Measurements from ENCODE around the gene COPE. TPM values are rescaled to one million over a fixed set of nuclear protein-coding genes. Genes with fewer than 3 reads are reported as not detected.

The COPE gene
- total RNA-seq, 1 donor from 2014 or later = 212 TPM

DNA sequence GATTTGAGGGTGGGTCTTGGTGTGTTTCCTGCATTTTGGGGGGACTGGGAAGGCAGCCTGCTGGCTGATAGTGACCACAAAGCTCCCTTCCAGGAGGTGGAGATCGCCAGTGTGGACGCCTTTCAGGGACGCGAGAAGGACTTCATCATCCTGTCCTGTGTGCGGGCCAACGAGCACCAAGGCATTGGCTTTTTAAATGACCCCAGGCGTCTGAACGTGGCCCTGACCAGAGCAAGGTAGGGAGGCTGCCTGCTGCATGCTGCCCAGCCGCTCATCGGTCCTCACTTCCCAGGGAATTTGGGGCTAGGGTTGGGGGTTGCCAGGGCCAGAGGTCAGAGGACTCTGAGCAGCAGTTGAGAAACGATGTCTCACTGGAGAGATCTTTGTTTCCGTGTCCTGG is 57.3 kb downstream of the COPE start:
- no peak for TF ChIP-seq POLR2AphosphoS5 (IDR thresholded peaks at IDR 0.05; ENCODE audit: insufficient read depth in 1 of 2, low read depth in 1 of 2)
- TF ChIP-seq CTCF (IDR thresholded peaks at IDR 0.05) = no peak
- TF ChIP-seq POLR2A (IDR thresholded peaks at IDR 0.05) = no peak
- Histone ChIP-seq H3K4me3 (no peak overlapping the region), H3K9me3 (no peaks in the 10 kb centered on the region), H3K36me3 (peaks cover 4 to 93% of the 10 kb centered on the region in 2 donors), H3K4me1 (no peaks in the 10 kb centered on the region), H3K27me3 (no peaks in the 10 kb centered on the region), H3K27ac (no peak overlapping the region)
- DNase-seq (ENCODE audit: extremely low spot score in 2 of 2) = no peak
- intact Hi-C loops (cut with DNase I) = no loop called here

DNA sequence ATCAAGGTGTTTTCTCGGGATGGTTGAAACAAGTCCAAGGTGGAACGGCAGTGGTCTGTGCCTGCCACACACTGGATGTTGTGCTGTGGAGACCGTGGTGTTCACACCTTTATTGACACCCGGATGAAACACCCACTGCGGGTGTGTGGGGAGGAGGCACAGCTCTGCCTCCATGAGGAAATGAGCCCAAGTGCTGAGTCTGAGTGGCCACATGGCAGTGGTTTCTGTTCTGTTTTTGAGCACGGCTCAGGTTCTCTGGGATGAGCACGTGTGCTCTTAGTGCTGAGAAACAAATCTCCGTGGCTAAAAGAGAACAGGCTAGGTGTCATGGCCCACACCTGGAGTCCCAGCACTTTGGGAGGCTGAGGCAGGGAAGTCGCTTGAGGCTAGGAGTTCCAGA is 58.0 kb downstream of the COPE start:
- no peak overlapping the region for H3K27ac ChIP-seq
- H3K4me3 ChIP-seq = no peak overlapping the region
- H3K27me3 ChIP-seq = no peaks in the 10 kb centered on the region
- intact Hi-C loops (cut with DNase I) = no loop called here
- peaks cover 4 to 96% of the 10 kb centered on the region in 2 donors for H3K36me3 ChIP-seq
- H3K4me1 ChIP-seq = no peaks in the 10 kb centered on the region
- H3K9me3 ChIP-seq = no peaks in the 10 kb centered on the region
- no peak for DNase-seq (ENCODE audit: extremely low spot score in 2 of 2)
- no peak for TF ChIP-seq POLR2A (IDR thresholded peaks at IDR 0.05)
- TF ChIP-seq POLR2AphosphoS5 (IDR thresholded peaks at IDR 0.05; ENCODE audit: insufficient read depth in 1 of 2, low read depth in 1 of 2) = no peak
- TF ChIP-seq CTCF (IDR thresholded peaks at IDR 0.05) = no peak

GRCh38 chr19:18860725-18861124 is 58.5 kb downstream of the COPE start:
- no peak for TF ChIP-seq POLR2AphosphoS5 (IDR thresholded peaks at IDR 0.05; ENCODE audit: insufficient read depth in 1 of 2, low read depth in 1 of 2)
- H3K36me3 ChIP-seq = peaks cover 4 to 95% of the 10 kb centered on the region in 2 donors

GRCh38 chr19:18860302-18860700 is 58.9 kb downstream of the COPE start:
- DNase-seq (ENCODE audit: extremely low spot score in 2 of 2) = no peak
- peaks cover 4 to 95% of the 10 kb centered on the region in 2 donors for H3K36me3 ChIP-seq
- no peak overlapping the region for H3K4me3 ChIP-seq
- H3K27me3 ChIP-seq = no peaks in the 10 kb centered on the region
- intact Hi-C loops (cut with DNase I) = no loop called here
- H3K4me1 ChIP-seq = no peaks in the 10 kb centered on the region
- no peaks in the 10 kb centered on the region for H3K9me3 ChIP-seq
- no peak overlapping the region for H3K27ac ChIP-seq
- TF ChIP-seq CTCF (IDR thresholded peaks at IDR 0.05) (no peak), POLR2A (IDR thresholded peaks at IDR 0.05) (no peak), POLR2AphosphoS5 (IDR thresholded peaks at IDR 0.05; ENCODE audit: insufficient read depth in 1 of 2, low read depth in 1 of 2) (no peak)

More at GRCh38 chr19:18860725-18861124, 58.5 kb downstream of the COPE start:
- H3K9me3 ChIP-seq = no peaks in the 10 kb centered on the region
- DNase-seq (ENCODE audit: extremely low spot score in 2 of 2) = no peak
- no peak overlapping the region for H3K4me3 ChIP-seq
- no peaks in the 10 kb centered on the region for H3K4me1 ChIP-seq
- intact Hi-C loops (cut with DNase I) = no loop called here
- H3K27me3 ChIP-seq = no peaks in the 10 kb centered on the region
- H3K27ac ChIP-seq = no peak overlapping the region

- Histone ChIP-seq H3K27ac (no peak overlapping the region), H3K4me3 (no peak overlapping the region), H3K27me3 (no peaks in the 10 kb centered on the region), H3K36me3 (peaks cover 4 to 95% of the 10 kb centered on the region in 2 donors), H3K4me1 (no peaks in the 10 kb centered on the region), H3K9me3 (no peaks in the 10 kb centered on the region)
- no peak for DNase-seq (ENCODE audit: extremely low spot score in 2 of 2)
- intact Hi-C loops (cut with DNase I) = no loop called here
- TF ChIP-seq CTCF (IDR thresholded peaks at IDR 0.05) (no peak), POLR2A (IDR thresholded peaks at IDR 0.05) (no peak), POLR2AphosphoS5 (IDR thresholded peaks at IDR 0.05; ENCODE audit: insufficient read depth in 1 of 2, low read depth in 1 of 2) (no peak)
Observed at GRCh38 chr19:18859676-18860301, 59.4 kb downstream of the COPE start.
